ENCODE results near the gene GRAMD1B.

Gene GRAMD1B

GRCh38 chr11:123616505-123617198 is 186.6 kb downstream of the GRAMD1B start:
- Histone ChIP-seq H3K27ac (ENCODE audit: low read depth, low read length) (no peak overlapping the region), H3F3A (ENCODE audit: control insufficient read depth, insufficient read depth) (no peaks in the 10 kb centered on the region)
- TF ChIP-seq EZH2phosphoT487 (IDR thresholded peaks at IDR 0.05; ENCODE audit: borderline replicate concordance, low read length) (no peak), CTCF (IDR thresholded peaks at IDR 0.05; ENCODE audit: low read depth, low read length, poor library complexity, severe bottlenecking) (no peak)

DNA sequence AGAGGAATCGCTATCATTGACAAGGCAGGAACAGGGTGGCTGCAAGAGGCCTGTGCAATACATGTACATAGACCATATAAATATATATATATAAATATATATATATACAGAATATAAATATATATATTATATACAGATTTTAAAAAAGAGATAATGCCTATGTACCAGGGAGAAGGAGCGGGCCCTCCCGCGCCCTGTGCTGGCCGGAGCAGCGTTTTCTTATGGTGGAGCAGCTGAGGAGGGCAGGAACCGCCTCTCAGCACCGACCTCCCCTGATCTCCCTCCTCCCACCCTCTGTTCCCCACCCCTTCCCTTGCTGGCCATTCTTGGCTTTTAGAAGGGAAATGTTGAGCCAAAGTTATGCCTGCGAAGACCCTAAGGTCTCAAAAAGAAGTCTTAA is 192.5 kb downstream of the GRAMD1B start:
- H3K27me3 ChIP-seq (ENCODE audit: control insufficient read depth, low read length) = no peaks in the 10 kb centered on the region
- no peaks in the 10 kb centered on the region for H3F3A ChIP-seq (ENCODE audit: control insufficient read depth, insufficient read depth)
- no peaks in the 10 kb centered on the region for H3K36me3 ChIP-seq (ENCODE audit: control insufficient read depth, low read length)
- no peaks in the 10 kb centered on the region for H3K9me3 ChIP-seq (ENCODE audit: control insufficient read depth, insufficient read depth, low read length)
- no peak overlapping the region for H3K4me2 ChIP-seq (ENCODE audit: low read length)
- H3K4me3 ChIP-seq (ENCODE audit: low read length) = no peak overlapping the region
- no peaks in the 10 kb centered on the region for H3K79me2 ChIP-seq (ENCODE audit: control insufficient read depth, low read length)
- H4K20me1 ChIP-seq (ENCODE audit: control insufficient read depth, insufficient read depth, low read depth, low read length) = no peaks in the 10 kb centered on the region
- no peaks in the 10 kb centered on the region for H3K9me2 ChIP-seq (replicated peaks; ENCODE audit: control insufficient read depth, low read length)
- H3K4me1 ChIP-seq (ENCODE audit: control insufficient read depth, low read length) = no peaks in the 10 kb centered on the region
- H3K27ac ChIP-seq (ENCODE audit: low read depth, low read length) = no peak overlapping the region
- TF ChIP-seq CTCF (IDR thresholded peaks at IDR 0.05; ENCODE audit: low read depth, low read length, poor library complexity, severe bottlenecking) (no peak), EZH2phosphoT487 (IDR thresholded peaks at IDR 0.05; ENCODE audit: borderline replicate concordance, low read length) (no peak)

More at GRCh38 chr11:123616505-123617198, 186.6 kb downstream of the GRAMD1B start:
- H3K9me3 ChIP-seq (ENCODE audit: control insufficient read depth, insufficient read depth, low read length) = no peaks in the 10 kb centered on the region
- H3K27me3 ChIP-seq (ENCODE audit: control insufficient read depth, low read length) = no peaks in the 10 kb centered on the region
- H3K79me2 ChIP-seq (ENCODE audit: control insufficient read depth, low read length) = no peaks in the 10 kb centered on the region
- H3K4me2 ChIP-seq (ENCODE audit: low read length) = no peak overlapping the region
- H3K9me2 ChIP-seq (replicated peaks; ENCODE audit: control insufficient read depth, low read length) = no peaks in the 10 kb centered on the region
- no peaks in the 10 kb centered on the region for H3K4me1 ChIP-seq (ENCODE audit: control insufficient read depth, low read length)
- no peaks in the 10 kb centered on the region for H3K36me3 ChIP-seq (ENCODE audit: control insufficient read depth, low read length)
- no peak overlapping the region for H3K4me3 ChIP-seq (ENCODE audit: low read length)
- H4K20me1 ChIP-seq (ENCODE audit: control insufficient read depth, insufficient read depth, low read depth, low read length) = no peaks in the 10 kb centered on the region

- Histone ChIP-seq H3K4me1 (ENCODE audit: control insufficient read depth, low read length) (no peaks in the 10 kb centered on the region), H3K9me2 (replicated peaks; ENCODE audit: control insufficient read depth, low read length) (no peaks in the 10 kb centered on the region), H3K4me2 (ENCODE audit: low read length) (no peak overlapping the region)
Measured at GRCh38 chr11:123624974-123625373, 194.9 kb downstream of the GRAMD1B start.

More at GRCh38 chr11:123624974-123625373, 194.9 kb downstream of the GRAMD1B start:
- Histone ChIP-seq H3K4me3 (ENCODE audit: low read length) (no peak overlapping the region), H3K27me3 (ENCODE audit: control insufficient read depth, low read length) (peaks cover 6% of the 10 kb centered on the region), H3F3A (ENCODE audit: control insufficient read depth, insufficient read depth) (no peaks in the 10 kb centered on the region), H3K36me3 (ENCODE audit: control insufficient read depth, low read length) (no peaks in the 10 kb centered on the region), H3K79me2 (ENCODE audit: control insufficient read depth, low read length) (no peaks in the 10 kb centered on the region), H3K27ac (ENCODE audit: low read depth, low read length) (no peak overlapping the region), H3K9me3 (ENCODE audit: control insufficient read depth, insufficient read depth, low read length) (no peaks in the 10 kb centered on the region), H4K20me1 (ENCODE audit: control insufficient read depth, insufficient read depth, low read depth, low read length) (no peaks in the 10 kb centered on the region)
- TF ChIP-seq CTCF (IDR thresholded peaks at IDR 0.05; ENCODE audit: low read depth, low read length, poor library complexity, severe bottlenecking) (no peak), EZH2phosphoT487 (IDR thresholded peaks at IDR 0.05; ENCODE audit: borderline replicate concordance, low read length) (no peak)

Data from DOHH2 (cell line).